GM19193 (cell line): ENCODE data around the gene PTGFRN.

Experiments used
- POLR2A ChIP-seq: IDR thresholded peaks from 4 replicates; pipeline ENCODE4 v1.6.1; 2011; ENCODE audit not compliant: insufficient read depth, insufficient read length; ENCODE audit errors: extremely low read depth

Gene PTGFRN

GRCh38 chr1:116958977-116959376 is 49.3 kb downstream of the PTGFRN start:
- TF ChIP-seq POLR2A: no peak

DNA sequence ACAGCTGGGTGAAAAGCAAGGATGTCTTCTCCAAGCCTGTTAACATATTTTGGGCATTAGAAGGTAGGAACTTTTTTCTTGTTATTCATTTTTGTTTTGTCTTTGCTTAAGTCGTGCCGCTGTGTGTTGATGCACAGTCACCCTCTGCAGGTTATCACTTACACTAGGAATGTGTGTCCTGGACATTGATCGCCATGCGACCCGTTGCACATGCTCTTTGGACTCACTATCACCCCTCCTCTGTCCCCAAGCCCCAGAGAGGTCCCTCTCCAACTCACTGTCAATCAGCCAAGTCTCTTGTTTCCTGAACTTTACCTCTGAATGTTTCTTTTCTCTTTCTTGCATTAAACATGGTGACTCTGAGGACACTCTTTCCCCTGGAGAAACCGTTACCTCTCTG is 51.9 kb downstream of the PTGFRN start:
- no peak for TF ChIP-seq POLR2A

GRCh38 chr1:116962987-116963639 is 53.4 kb downstream of the PTGFRN start:
- TF ChIP-seq POLR2A: no peak

DNA sequence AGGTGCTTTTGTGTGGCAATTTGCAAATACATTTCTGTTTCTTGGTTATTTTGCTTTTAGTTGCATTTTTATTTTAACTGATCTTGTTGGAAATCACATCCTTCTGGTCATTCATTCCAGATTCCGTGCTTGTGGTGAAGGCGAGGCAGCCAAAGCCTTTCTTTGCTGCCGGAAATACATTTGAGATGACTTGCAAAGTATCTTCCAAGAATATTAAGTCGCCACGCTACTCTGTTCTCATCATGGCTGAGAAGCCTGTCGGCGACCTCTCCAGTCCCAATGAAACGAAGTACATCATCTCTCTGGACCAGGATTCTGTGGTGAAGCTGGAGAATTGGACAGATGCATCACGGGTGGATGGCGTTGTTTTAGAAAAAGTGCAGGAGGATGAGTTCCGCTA is 57.1 kb downstream of the PTGFRN start:
- TF ChIP-seq POLR2A: no peak

- no peak for TF ChIP-seq POLR2A
Measured at GRCh38 chr1:116968724-116969123, 59.0 kb downstream of the PTGFRN start.

DNA sequence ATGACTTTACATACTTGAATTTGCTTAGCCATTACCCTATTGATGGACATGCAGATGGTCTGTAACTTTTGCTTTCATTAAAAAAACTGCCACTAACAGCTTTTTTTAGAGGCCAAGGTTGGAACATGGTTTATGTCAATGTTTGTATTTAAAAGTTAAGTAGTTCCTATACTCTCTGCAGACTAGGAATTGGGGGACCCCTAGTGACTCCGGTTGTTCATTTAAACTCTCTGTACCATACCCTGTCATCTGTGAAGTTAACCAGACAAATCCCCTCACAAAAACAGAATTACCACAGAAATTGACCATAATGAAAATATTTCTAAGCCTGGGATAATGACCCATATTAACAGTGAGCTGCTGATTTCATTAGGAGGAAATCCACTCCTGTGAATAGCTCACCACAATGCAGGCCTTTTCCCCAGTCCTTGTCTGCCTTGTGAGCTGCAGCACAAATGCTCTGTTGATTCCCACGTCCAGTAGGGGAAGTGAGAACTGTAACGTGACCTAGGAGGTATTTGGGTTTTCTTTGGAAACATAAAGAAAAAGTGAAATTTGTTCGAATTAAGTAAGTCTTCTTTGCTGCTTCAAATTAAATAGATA is 61.6 kb downstream of the PTGFRN start:
- no peak for TF ChIP-seq POLR2A

DNA sequence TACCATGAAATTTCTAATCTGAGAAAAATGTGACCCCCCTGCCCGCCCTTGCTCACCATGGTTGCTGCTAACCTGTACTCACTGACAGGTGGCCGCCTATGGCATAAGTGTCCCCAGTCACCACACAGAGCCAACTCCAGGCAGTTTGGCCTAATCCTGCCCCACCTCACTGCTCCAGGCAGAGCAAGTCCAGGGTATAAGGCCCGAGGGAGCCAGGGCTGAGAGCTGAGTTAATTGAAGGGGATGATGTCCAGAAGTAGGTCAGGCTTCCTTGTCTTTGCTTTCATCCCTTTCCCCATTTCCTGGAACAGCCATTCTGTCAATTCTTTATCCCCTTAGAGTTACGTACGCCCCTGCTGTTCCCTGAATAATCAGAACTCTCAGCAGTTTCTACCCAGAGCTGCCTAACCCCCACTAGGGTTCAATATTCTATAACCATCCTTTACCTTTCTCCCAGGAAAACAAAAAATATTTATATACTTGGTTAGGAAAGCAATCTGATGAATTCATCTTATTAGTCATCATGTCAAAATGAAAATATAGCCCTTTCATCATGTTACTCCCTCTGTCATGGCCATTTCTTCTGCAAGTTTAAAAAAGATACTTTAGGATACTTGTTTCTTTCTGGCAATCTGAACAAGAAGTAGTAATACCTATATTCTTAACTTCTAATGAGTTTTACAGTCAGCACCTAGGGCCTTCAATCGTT is 62.4 kb downstream of the PTGFRN start:
- no peak for TF ChIP-seq POLR2A

DNA sequence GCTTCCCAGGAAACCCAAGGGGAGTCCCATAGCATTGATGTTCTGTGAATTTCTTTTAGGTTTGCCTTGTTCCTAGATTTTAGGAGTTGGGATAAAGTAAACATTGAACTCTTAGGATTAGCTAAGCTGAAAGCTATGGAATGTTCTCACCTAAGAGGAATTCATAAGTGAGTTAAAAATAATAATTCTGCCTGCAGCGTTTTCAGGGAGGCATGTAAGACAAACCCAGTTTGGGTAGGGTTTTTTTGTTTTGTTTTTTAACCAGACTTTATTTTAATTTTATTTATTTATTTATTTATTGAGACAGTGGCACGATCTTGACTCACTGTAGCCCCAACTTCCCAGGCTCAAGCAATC is 62.9 kb downstream of the PTGFRN start:
- TF ChIP-seq POLR2A: no peak

GRCh38 chr1:116981521-116982037 is 71.9 kb downstream of the PTGFRN start:
- no peak for TF ChIP-seq POLR2A

DNA sequence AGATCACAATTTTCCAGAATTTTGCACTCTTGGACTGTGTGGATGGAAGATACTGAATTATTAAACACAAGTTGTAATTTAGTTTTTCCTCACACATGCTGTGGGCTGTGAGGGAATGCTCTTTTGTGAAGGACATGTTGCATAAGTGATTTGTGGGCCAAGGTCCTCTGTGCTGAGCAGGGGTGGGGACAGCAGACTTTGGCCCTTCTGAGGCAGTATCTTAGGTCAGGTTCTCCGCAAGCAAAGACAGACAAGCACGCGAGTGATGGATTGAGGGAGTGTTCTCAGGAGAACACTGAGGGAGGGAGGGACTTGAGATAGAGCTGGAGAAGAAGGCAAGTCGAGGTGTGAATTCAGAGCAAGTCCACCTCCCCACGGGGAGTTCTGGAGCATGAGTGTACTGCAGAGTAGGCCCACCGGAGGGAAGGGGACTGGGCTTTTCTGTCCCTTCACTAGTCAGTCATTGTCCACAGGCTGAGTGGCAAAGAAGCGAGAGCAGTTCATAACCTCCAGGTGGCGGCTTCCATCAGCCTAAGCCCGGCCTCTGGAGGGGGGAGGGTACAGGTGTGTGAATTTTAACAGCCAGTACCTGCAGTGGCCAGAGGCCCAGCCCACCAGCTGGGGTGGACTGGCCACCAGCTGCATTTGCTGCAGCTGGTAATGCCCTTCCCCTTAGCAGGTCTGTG is 72.7 kb downstream of the PTGFRN start:
- TF ChIP-seq POLR2A: no peak

- TF ChIP-seq POLR2A: no peak
Measured at GRCh38 chr1:116983112-116983511, 73.4 kb downstream of the PTGFRN start.

DNA sequence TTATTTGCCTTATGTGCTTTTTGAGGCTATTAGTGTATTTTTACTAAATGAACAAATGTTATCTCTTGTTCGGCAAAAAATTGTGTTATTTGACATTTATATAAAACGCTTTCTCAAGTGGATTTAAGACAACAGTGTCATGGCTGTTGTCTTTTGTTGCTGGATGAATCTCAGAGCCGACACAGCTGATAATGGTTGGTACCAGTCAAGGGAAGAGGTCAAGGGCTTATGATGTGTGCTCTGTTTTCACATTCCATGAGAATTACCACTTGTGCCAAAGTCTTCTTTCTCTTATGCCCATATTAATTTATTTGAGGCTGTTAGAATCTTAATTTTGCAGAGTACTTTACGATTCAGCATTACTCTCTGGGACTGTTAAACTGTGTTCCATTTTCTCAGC is 74.0 kb downstream of the PTGFRN start:
- TF ChIP-seq POLR2A: no peak

DNA sequence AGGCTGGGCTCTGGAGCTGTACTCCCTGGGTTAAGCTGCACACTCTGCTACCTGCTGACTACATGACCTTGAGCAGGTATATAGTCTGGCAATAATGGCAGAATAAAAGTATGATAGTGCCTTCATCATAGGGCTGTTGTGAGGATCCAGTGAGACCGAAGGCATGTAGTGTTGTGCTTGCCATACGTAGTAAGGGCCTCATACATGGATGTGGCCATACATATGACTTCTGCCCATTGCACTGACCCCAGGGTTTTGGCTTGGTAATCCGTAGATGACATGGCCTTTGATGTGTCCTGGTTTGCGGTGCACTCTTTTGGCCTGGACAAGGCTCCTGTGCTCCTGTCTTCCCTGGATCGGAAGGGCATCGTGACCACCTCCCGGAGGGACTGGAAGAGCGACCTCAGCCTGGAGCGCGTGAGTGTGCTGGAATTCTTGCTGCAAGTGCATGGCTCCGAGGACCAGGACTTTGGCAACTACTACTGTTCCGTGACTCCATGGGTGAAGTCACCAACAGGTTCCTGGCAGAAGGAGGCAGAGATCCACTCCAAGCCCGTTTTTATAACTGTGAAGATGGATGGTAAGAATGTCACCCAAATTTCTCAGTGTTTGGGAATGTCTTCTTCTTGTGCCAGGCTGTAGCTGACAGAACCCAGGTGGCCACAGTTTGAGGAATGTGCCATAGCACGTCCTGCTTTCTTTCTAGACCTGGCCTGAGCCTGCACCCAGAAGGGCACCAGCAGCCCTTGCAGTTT is 74.9 kb downstream of the PTGFRN start:
- TF ChIP-seq POLR2A: no peak

DNA sequence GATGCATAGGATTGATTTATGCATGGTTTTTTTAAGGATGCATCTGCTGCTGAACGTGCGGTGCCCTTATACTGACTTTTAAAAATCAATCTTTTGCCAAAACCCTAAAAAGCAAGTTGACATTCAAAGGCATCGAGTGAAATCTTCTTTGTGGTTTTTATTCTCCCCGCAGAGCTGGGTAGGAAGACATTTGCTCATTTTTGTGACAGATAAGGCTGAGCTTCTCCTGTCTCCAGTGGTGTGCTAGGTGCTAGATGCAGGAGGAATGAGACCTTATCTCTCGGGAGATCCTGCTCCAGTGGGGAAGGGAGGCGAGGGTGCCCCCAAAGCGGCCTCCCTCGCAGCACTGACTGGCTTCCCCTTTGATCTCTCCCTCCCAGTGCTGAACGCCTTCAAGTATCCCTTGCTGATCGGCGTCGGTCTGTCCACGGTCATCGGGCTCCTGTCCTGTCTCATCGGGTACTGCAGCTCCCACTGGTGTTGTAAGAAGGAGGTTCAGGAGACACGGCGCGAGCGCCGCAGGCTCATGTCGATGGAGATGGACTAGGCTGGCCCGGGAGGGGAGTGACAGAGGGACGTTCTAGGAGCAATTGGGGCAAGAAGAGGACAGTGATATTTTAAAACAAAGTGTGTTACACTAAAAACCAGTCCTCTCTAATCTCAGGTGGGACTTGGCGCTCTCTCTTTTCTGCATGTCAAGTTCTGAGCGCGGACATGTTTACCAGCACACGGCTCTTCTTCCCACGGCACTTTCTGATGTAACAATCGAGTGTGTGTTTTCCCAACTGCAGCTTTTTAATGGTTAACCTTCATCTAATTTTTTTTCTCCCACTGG is 76.9 kb downstream of the PTGFRN start:
- no peak for TF ChIP-seq POLR2A
